Measurements from ENCODE around the gene EDDM13. TPM values are rescaled to one million over a fixed set of nuclear protein-coding genes. Genes with fewer than 3 reads are reported as not detected.

The EDDM13 gene
- total and polyA plus RNA-seq, 2 of the 13 experiments (the other 11 are each of a cell fraction or from before 2014, with no cell fraction given), result not detected

DNA sequence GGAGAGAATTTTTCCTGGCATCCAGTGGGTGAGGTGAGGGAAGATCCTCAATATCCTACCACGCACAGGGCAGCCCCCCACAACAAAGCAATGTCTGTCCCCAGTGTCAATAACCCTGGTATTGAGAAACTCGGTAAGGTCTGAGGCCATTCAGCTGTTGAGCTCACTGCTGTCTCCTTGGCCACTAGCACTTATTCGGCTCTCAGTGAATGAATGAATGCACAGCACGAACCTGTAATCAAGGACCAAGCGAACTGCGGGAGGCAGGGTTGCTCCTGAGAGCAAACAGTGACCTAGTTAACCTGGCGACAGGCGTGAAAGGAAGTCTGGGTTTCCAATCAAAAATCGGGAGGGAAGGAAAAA is 41.5 kb downstream of the EDDM13 start:
- BruUV-seq (replicated peaks), result TSS peak; percentile 60
- FAIRE-seq (no peak), DNase-seq (ENCODE audit: low spot score) (peak; percentile 67), ATAC-seq (peak; percentile 22)
- Histone ChIP-seq H3K79me2 (ENCODE audit: insufficient read depth, low read length) (no peaks in the 10 kb centered on the region), H3K9me3 (ENCODE audit: low read length) (no peaks in the 10 kb centered on the region), H3K27me3 (ENCODE audit: control insufficient read depth in 1 of 2, insufficient read depth in 2 of 2, low read length in 2 of 2) (no peaks in the 10 kb centered on the region; a peak in 1 of 5 replicates), H3K4me3 (replicated peaks in 1 of 3; ENCODE audit: insufficient read depth in 1 of 3, low read depth in 2 of 3, low read length in 3 of 3) (peak overlapping the region; percentile 81 to 87 (median 82)), H3K36me3 (replicated peaks in 1 of 2; ENCODE audit: control insufficient read depth in 1 of 2, insufficient read depth in 2 of 2, low read length in 2 of 2) (peaks cover 4 to 9% of the 10 kb centered on the region in 2 experiments; a peak in 3 of 5 replicates), H3K4me1 (ENCODE audit: insufficient read depth, low read length) (peaks cover 44% of the 10 kb centered on the region), H3K9ac (ENCODE audit: insufficient read depth, low read depth, low read length) (peak overlapping the region; percentile 94), H3K4me2 (ENCODE audit: low read depth, low read length) (peak overlapping the region; percentile 99), H4K20me1 (ENCODE audit: insufficient read depth, low read length) (no peaks in the 10 kb centered on the region), H2AFZ (ENCODE audit: low read length) (peak overlapping the region; percentile 56), H3K27ac (ENCODE audit: extremely low read length, insufficient read depth, low read length) (peak overlapping the region; percentile 96)
- in situ Hi-C loops (cut with HindIII; ENCODE audit: extremely low pct_ligation_motif_present, low pct_unique_long_range_greater_than_20kb), result loop anchor here (10.0 kb wide), 1 partner anchor 239 kb away; no protein-coding TSS in a partner anchor
- ChIA-PET CTCF (ENCODE audit: low intra/inter-chr PET ratio, low total read pairs) (interaction anchor here (1.0 kb wide), 1 partner anchor 19 kb away, joined by 4 read pairs; no protein-coding TSS in a partner anchor), POLR2A (interaction anchor here (1.3 to 2.5 kb wide), 5 partner anchors 19 to 193 kb away, joined by 3 to 8 read pairs (median 4); partner anchors contain the start of genes ZNF583 and ZNF787)
- intact Hi-C loops (cut with micrococcal nuclease; ENCODE audit: unreplicated experiment), result no loop called here
- 1% methylated on average over 9 of the region's 9 CpGs for WGBS (ENCODE audit: low lambda C conversion rate)
- no peak for TF ChIP-seq ZNF589 (CRISPR knock-in tag; conservative IDR thresholded peaks at IDR 0.05)
- no peak for TF ChIP-seq PLRG1 (conservative IDR thresholded peaks at IDR 0.05)
- no peak for TF ChIP-seq CREB1 (IDR thresholded peaks at IDR 0.05)
- TF ChIP-seq CREB1 (CRISPR knock-in tag; IDR thresholded peaks at IDR 0.05), result no peak
- TF ChIP-seq, protein P1, sequence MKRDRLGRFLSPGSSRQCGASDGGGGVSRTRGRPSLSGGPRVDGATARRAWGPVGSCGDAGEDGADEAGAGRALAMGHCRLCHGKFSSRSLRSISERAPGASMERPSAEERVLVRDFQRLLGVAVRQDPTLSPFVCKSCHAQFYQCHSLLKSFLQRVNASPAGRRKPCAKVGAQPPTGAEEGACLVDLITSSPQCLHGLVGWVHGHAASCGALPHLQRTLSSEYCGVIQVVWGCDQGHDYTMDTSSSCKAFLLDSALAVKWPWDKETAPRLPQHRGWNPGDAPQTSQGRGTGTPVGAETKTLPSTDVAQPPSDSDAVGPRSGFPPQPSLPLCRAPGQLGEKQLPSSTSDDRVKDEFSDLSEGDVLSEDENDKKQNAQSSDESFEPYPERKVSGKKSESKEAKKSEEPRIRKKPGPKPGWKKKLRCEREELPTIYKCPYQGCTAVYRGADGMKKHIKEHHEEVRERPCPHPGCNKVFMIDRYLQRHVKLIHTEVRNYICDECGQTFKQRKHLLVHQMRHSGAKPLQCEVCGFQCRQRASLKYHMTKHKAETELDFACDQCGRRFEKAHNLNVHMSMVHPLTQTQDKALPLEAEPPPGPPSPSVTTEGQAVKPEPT (CRISPR knock-in tag; IDR thresholded peaks at IDR 0.05; ENCODE audit: low read depth), result no peak
- TF ChIP-seq, protein P2, sequence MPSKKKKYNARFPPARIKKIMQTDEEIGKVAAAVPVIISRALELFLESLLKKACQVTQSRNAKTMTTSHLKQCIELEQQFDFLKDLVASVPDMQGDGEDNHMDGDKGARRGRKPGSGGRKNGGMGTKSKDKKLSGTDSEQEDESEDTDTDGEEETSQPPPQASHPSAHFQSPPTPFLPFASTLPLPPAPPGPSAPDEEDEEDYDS (CRISPR knock-in tag; IDR thresholded peaks at IDR 0.05), result no peak
- no peak for TF ChIP-seq MBD4 (IDR thresholded peaks at IDR 0.05; ENCODE audit: borderline replicate concordance, low read length)
- TF ChIP-seq NR2F1 (CRISPR knock-in tag; IDR thresholded peaks at IDR 0.05), result peak in 1 of 2 experiments; percentile 29; a peak in 1 of 4 replicates
- TF ChIP-seq, protein P3, sequence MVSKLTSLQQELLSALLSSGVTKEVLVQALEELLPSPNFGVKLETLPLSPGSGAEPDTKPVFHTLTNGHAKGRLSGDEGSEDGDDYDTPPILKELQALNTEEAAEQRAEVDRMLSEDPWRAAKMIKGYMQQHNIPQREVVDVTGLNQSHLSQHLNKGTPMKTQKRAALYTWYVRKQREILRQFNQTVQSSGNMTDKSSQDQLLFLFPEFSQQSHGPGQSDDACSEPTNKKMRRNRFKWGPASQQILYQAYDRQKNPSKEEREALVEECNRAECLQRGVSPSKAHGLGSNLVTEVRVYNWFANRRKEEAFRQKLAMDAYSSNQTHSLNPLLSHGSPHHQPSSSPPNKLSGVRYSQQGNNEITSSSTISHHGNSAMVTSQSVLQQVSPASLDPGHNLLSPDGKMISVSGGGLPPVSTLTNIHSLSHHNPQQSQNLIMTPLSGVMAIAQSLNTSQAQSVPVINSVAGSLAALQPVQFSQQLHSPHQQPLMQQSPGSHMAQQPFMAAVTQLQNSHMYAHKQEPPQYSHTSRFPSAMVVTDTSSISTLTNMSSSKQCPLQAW (CRISPR knock-in tag; IDR thresholded peaks at IDR 0.05), result no peak
- no peak for TF ChIP-seq ZNF3 (CRISPR knock-in tag; IDR thresholded peaks at IDR 0.05)
- TF ChIP-seq, protein P4, sequence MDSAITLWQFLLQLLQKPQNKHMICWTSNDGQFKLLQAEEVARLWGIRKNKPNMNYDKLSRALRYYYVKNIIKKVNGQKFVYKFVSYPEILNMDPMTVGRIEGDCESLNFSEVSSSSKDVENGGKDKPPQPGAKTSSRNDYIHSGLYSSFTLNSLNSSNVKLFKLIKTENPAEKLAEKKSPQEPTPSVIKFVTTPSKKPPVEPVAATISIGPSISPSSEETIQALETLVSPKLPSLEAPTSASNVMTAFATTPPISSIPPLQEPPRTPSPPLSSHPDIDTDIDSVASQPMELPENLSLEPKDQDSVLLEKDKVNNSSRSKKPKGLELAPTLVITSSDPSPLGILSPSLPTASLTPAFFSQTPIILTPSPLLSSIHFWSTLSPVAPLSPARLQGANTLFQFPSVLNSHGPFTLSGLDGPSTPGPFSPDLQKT (CRISPR knock-in tag; IDR thresholded peaks at IDR 0.05; ENCODE audit: borderline replicate concordance), result no peak
- no peak for TF ChIP-seq ZNF629 (CRISPR knock-in tag; conservative IDR thresholded peaks at IDR 0.05)
- TF ChIP-seq, protein P5, sequence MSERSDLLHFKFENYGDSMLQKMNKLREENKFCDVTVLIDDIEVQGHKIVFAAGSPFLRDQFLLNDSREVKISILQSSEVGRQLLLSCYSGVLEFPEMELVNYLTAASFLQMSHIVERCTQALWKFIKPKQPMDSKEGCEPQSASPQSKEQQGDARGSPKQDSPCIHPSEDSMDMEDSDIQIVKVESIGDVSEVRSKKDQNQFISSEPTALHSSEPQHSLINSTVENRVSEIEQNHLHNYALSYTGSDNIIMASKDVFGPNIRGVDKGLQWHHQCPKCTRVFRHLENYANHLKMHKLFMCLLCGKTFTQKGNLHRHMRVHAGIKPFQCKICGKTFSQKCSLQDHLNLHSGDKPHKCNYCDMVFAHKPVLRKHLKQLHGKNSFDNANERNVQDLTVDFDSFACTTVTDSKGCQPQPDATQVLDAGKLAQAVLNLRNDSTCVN (CRISPR knock-in tag; IDR thresholded peaks at IDR 0.05; ENCODE audit: borderline replicate concordance), result 0 out of 2 replicates have a peak, but pooled peaks have one; percentile 47
- TF ChIP-seq ZNF292 (CRISPR knock-in tag; IDR thresholded peaks at IDR 0.05; ENCODE audit: borderline replicate concordance, low read depth), result peak; percentile 52; the same call in 1 of the 2 replicates
- no peak for TF ChIP-seq ZNF232 (CRISPR knock-in tag; IDR thresholded peaks at IDR 0.05; ENCODE audit: borderline replicate concordance)
- TF ChIP-seq ZNF607 (CRISPR knock-in tag; IDR thresholded peaks at IDR 0.05; ENCODE audit: borderline replicate concordance), result no peak
- TF ChIP-seq, protein P6, sequence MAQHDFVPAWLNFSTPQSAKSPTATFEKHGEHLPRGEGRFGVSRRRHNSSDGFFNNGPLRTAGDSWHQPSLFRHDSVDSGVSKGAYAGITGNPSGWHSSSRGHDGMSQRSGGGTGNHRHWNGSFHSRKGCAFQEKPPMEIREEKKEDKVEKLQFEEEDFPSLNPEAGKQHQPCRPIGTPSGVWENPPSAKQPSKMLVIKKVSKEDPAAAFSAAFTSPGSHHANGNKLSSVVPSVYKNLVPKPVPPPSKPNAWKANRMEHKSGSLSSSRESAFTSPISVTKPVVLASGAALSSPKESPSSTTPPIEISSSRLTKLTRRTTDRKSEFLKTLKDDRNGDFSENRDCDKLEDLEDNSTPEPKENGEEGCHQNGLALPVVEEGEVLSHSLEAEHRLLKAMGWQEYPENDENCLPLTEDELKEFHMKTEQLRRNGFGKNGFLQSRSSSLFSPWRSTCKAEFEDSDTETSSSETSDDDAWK (CRISPR knock-in tag; IDR thresholded peaks at IDR 0.05), result no peak
